HEK293 (cell line): ENCODE measurements around the gene RNH1.
A peak's percentile ranks its signal among the peaks of the same experiment; 100 is the strongest.

Experiments
- CTCF ChIA-PET: fragments of 350-600 bp; formaldehyde crosslinking; extraction: SDS; loops from one replicate; lab custom pipeline; 2021; ENCODE audit warnings: antibody characterized with exemption; lab: Yijun Ruan, JAX
- POLR2A ChIA-PET: fragments of 300-600 bp; formaldehyde crosslinking; extraction: SDS; loops from one replicate; lab custom pipeline; 2020; ENCODE audit warnings: antibody characterized with exemption, inconsistent platforms; lab: Yijun Ruan, JAX
- H3K27ac ChIP-seq: fragments of 200-500 bp; sonication (Bioruptor generic); 2 replicates; pipeline ENCODE4 v1.5.1; 2014; ENCODE audit warnings: low read depth, low read length, control low read depth, inconsistent platforms; ENCODE audit errors: extremely low read depth
- H3K36me3 ChIP-seq, 2 experiments: fragments of 200-500 bp in 1 of 2; sonication (Bioruptor generic) in 1 of 2; 1 replicate in 1 of 2; 2 replicates in 1 of 2; pipeline ENCODE4 v1.5.1; 2014 to 2017; ENCODE audit warnings: inconsistent platforms in 2 of 2, low read length in 2 of 2; ENCODE audit not compliant: control insufficient read depth in 2 of 2, insufficient read depth in 1 of 2
- H3K4me1 ChIP-seq: fragments of 200-500 bp; sonication (Bioruptor generic); 2 replicates; pipeline ENCODE4 v1.5.1; 2014; ENCODE audit warnings: mild to moderate bottlenecking, low read length, inconsistent platforms; ENCODE audit not compliant: control insufficient read depth, insufficient read depth
- H3K4me3 ChIP-seq: 2 replicates; pipeline ENCODE4 v1.5.1; 2011; ENCODE audit warnings: low read depth, mild to moderate bottlenecking, control low read depth, low read length, moderate library complexity
- H3K9me3 ChIP-seq: fragments of 200-500 bp; sonication (Bioruptor generic); 2 replicates; pipeline ENCODE4 v1.5.1; 2014; ENCODE audit warnings: low read depth, low read length, inconsistent platforms; ENCODE audit not compliant: control insufficient read depth, insufficient read depth
- ATF2 ChIP-seq: fragments of 450-650 bp; formaldehyde crosslinking; IDR thresholded peaks from 2 replicates; pipeline ENCODE4 v1.5.1; 2016; ENCODE audit warnings: missing biosample characterization, missing genetic modification characterization, low read depth
- GLIS2 ChIP-seq: fragments of 450-650 bp; formaldehyde crosslinking; IDR thresholded peaks from 2 replicates; pipeline ENCODE4 v1.5.1; 2016; ENCODE audit warnings: missing biosample characterization, missing genetic modification characterization
- HOXA7 ChIP-seq: sonication (generic); formaldehyde crosslinking; IDR thresholded peaks from 2 replicates; pipeline ENCODE4 v1.8.1; 2022; ENCODE audit warnings: missing genetic modification reagents, borderline replicate concordance
- KLF17 ChIP-seq: fragments of 450-650 bp; formaldehyde crosslinking; IDR thresholded peaks from 2 replicates; pipeline ENCODE4 v1.5.1; 2016; ENCODE audit warnings: missing biosample characterization, missing genetic modification characterization
- PBX3 ChIP-seq: sonication (generic); formaldehyde crosslinking; IDR thresholded peaks from 2 replicates; pipeline ENCODE4 v1.8.1; 2022; ENCODE audit warnings: mild to moderate bottlenecking, moderate library complexity, missing genetic modification reagents
- PRDM6 ChIP-seq: fragments of 450-650 bp; formaldehyde crosslinking; IDR thresholded peaks from 2 replicates; pipeline ENCODE4 v1.5.1; 2017; ENCODE audit warnings: missing biosample characterization, missing genetic modification characterization
- SCRT2 ChIP-seq: fragments of 450-650 bp; formaldehyde crosslinking; IDR thresholded peaks from 2 replicates; pipeline ENCODE4 v1.5.1; 2016; ENCODE audit warnings: missing biosample characterization, missing genetic modification characterization
- SP2 ChIP-seq: fragments of 450-650 bp; formaldehyde crosslinking; IDR thresholded peaks from 2 replicates; pipeline ENCODE4 v1.5.1; 2016; ENCODE audit warnings: missing biosample characterization, missing genetic modification characterization
- YY2 ChIP-seq: fragments of 450-650 bp; formaldehyde crosslinking; IDR thresholded peaks from 2 replicates; pipeline ENCODE4 v1.5.1; 2016; ENCODE audit warnings: missing biosample characterization, missing genetic modification characterization
- ZBTB17 ChIP-seq: fragments of 450-650 bp; formaldehyde crosslinking; IDR thresholded peaks from 2 replicates; pipeline ENCODE4 v1.5.1; 2016; ENCODE audit warnings: missing biosample characterization, missing genetic modification characterization
- ZBTB6 ChIP-seq: fragments of 450-650 bp; formaldehyde crosslinking; IDR thresholded peaks from 2 replicates; pipeline ENCODE4 v1.5.1; 2017; ENCODE audit warnings: missing biosample characterization, missing genetic modification characterization
- ZFHX2 ChIP-seq: fragments of 450-650 bp; formaldehyde crosslinking; conservative IDR thresholded peaks from 2 replicates; pipeline ENCODE4 v1.5.1; 2016; ENCODE audit warnings: missing biosample characterization, missing genetic modification characterization
- ZIC2 ChIP-seq: fragments of 450-650 bp; formaldehyde crosslinking; IDR thresholded peaks from 2 replicates; pipeline ENCODE4 v1.5.1; 2016; ENCODE audit warnings: missing biosample characterization, missing genetic modification characterization
- ZNF112 ChIP-seq: fragments of 450-650 bp; formaldehyde crosslinking; IDR thresholded peaks from 2 replicates; pipeline ENCODE4 v1.5.0; 2017; ENCODE audit warnings: missing biosample characterization, missing genetic modification characterization
- ZNF146 ChIP-seq: fragments of 450-650 bp; formaldehyde crosslinking; IDR thresholded peaks from 2 replicates; pipeline ENCODE4 v1.5.1; 2016; ENCODE audit warnings: missing biosample characterization, missing genetic modification characterization
- ZNF211 ChIP-seq: fragments of 450-650 bp; formaldehyde crosslinking; IDR thresholded peaks from 2 replicates; pipeline ENCODE4 v1.5.1; 2016; ENCODE audit warnings: low read depth, missing biosample characterization, missing genetic modification characterization
- ZNF354C ChIP-seq: fragments of 450-650 bp; formaldehyde crosslinking; IDR thresholded peaks from 2 replicates; pipeline ENCODE4 v1.5.1; 2016; ENCODE audit warnings: missing biosample characterization, missing genetic modification characterization, low read depth, borderline replicate concordance
- ZNF391 ChIP-seq: fragments of 450-650 bp; formaldehyde crosslinking; IDR thresholded peaks from 2 replicates; pipeline ENCODE4 v1.5.1; 2016; ENCODE audit warnings: low read depth, missing biosample characterization, missing genetic modification characterization, borderline replicate concordance
- ZNF404 ChIP-seq: fragments of 450-650 bp; formaldehyde crosslinking; IDR thresholded peaks from 2 replicates; pipeline ENCODE4 v1.5.1; 2017; ENCODE audit warnings: missing biosample characterization, missing genetic modification characterization
- ZNF423 ChIP-seq: fragments of 450-650 bp; formaldehyde crosslinking; IDR thresholded peaks from 2 replicates; pipeline ENCODE4 v1.5.1; 2016; ENCODE audit warnings: missing biosample characterization, missing genetic modification characterization
- ZNF501 ChIP-seq: fragments of 450-650 bp; formaldehyde crosslinking; IDR thresholded peaks from 2 replicates; pipeline ENCODE4 v1.5.1; 2016; ENCODE audit warnings: missing biosample characterization, missing genetic modification characterization
- ZNF549 ChIP-seq: fragments of 450-650 bp; IDR thresholded peaks from 2 replicates; pipeline ENCODE4 v1.5.1; 2018; ENCODE audit warnings: missing biosample characterization, missing genetic modification characterization, mild to moderate bottlenecking, inconsistent platforms, moderate library complexity
- ZNF555 ChIP-seq: fragments of 450-650 bp; formaldehyde crosslinking; conservative IDR thresholded peaks from 2 replicates; pipeline ENCODE4 v1.5.1; 2017; ENCODE audit warnings: missing biosample characterization, mild to moderate bottlenecking, missing genetic modification characterization, inconsistent platforms
- ZNF610 ChIP-seq: fragments of 450-650 bp; formaldehyde crosslinking; IDR thresholded peaks from 2 replicates; pipeline ENCODE4 v1.5.1; 2016; ENCODE audit warnings: missing biosample characterization, missing genetic modification characterization, borderline replicate concordance
- ZNF645 ChIP-seq: fragments of 450-650 bp; formaldehyde crosslinking; IDR thresholded peaks from 2 replicates; pipeline ENCODE4; 2016; ENCODE audit warnings: missing biosample characterization, missing genetic modification characterization
- ZNF747 ChIP-seq: fragments of 450-650 bp; formaldehyde crosslinking; IDR thresholded peaks from 2 replicates; pipeline ENCODE4 v1.5.1; 2016; ENCODE audit warnings: missing biosample characterization, missing genetic modification characterization
- ZNF830 ChIP-seq: fragments of 450-650 bp; IDR thresholded peaks from 2 replicates; pipeline ENCODE4 v1.5.0; 2018; ENCODE audit warnings: missing biosample characterization, missing genetic modification characterization, low read depth, mild to moderate bottlenecking, moderate library complexity
- ZNF837 ChIP-seq: fragments of 450-650 bp; formaldehyde crosslinking; IDR thresholded peaks from 2 replicates; pipeline ENCODE4 v1.5.1; 2016; ENCODE audit warnings: missing biosample characterization, missing genetic modification characterization

Gene RNH1

GRCh38 chr11:535210-535518 lies 28.1 kb upstream of the RNH1 start:
- H3K9me3 ChIP-seq: no peaks in the 10 kb centered on the region
- peaks cover 0 to 37% of the 10 kb centered on the region in 2 experiments; a peak in 1 of 3 replicates for H3K36me3 ChIP-seq
- POLR2A ChIA-PET: interaction anchor here (0.7 to 2.7 kb wide), 8 partner anchors 20 to 261 kb away, joined by 3 to 11 read pairs (median 5); partner anchors contain the start of genes IRF7, PHRF1, RNH1 and TALDO1
- TF ChIP-seq ZNF423 (no peak), ZNF501 (tag by site-specific recombination) (no peak), ZNF354C (no peak), ZNF645 (tag by site-specific recombination) (no peak), ZNF555 (tag by site-specific recombination) (no peak), ZNF211 (tag by site-specific recombination) (no peak), ZNF549 (tag by site-specific recombination) (no peak), ZNF837 (tag by site-specific recombination) (no peak), SP2 (tag by site-specific recombination) (no peak), HOXA7 (CRISPR knock-in tag) (no peak), ZNF830 (tag by site-specific recombination) (no peak), PBX3 (CRISPR knock-in tag) (no peak), YY2 (tag by site-specific recombination) (no peak), ZNF112 (tag by site-specific recombination) (no peak), ZBTB17 (tag by site-specific recombination) (no peak)
- H3K4me3 ChIP-seq: peak overlapping the region; percentile 72
- CTCF ChIA-PET: interaction anchor here (0.6 to 1.4 kb wide), 3 partner anchors 16 to 187 kb away, joined by 3 read pairs; no protein-coding TSS in a partner anchor
- H3K4me1 ChIP-seq: no peaks in the 10 kb centered on the region
- peak overlapping the region; percentile 83; the same call in 1 of the 2 replicates for H3K27ac ChIP-seq

GRCh38 chr11:534396-535209 lies 27.6 kb upstream of the RNH1 start:
- Histone ChIP-seq H3K4me1 (no peaks in the 10 kb centered on the region), H3K9me3 (no peaks in the 10 kb centered on the region), H3K4me3 (peak overlapping the region; percentile 72), H3K27ac (peak overlapping the region; percentile 83), H3K36me3 (peaks cover 0 to 43% of the 10 kb centered on the region in 2 experiments; a peak in 1 of 3 replicates)
- ChIA-PET CTCF (interaction anchor here (0.6 to 1.4 kb wide), 2 partner anchors 15 to 57 kb away, joined by 3 to 4 read pairs; no protein-coding TSS in a partner anchor), POLR2A (interaction anchor here (1.0 to 2.7 kb wide), 4 partner anchors 13 to 28 kb away, joined by 3 to 11 read pairs (median 5); partner anchors contain the start of gene RNH1)
- TF ChIP-seq ZBTB6 (no peak), ZNF391 (tag by site-specific recombination) (no peak), ZNF404 (no peak), ZIC2 (tag by site-specific recombination) (no peak), ZNF610 (tag by site-specific recombination) (no peak), ZNF146 (tag by site-specific recombination) (no peak), SCRT2 (tag by site-specific recombination) (no peak), ZFHX2 (no peak), ATF2 (tag by site-specific recombination) (no peak), PRDM6 (no peak), ZNF747 (tag by site-specific recombination) (no peak), GLIS2 (tag by site-specific recombination) (no peak), KLF17 (peak; percentile 59; the same call in 1 of the 2 replicates)
